HFF-Myc (cell line): Measurements from ENCODE around the gene SPTBN4.

ENCODE experiments used
- DNase-seq: peaks from one replicate; pipeline ENCODE4 v3.0.0-alpha.2; 2011; ENCODE audit warnings: low read depth; ENCODE audit errors: extremely low read depth
- H3K4me3 ChIP-seq: replicated peaks from 2 replicates; pipeline ENCODE4 v1.5.1; 2011; ENCODE audit warnings: low read depth, mild to moderate bottlenecking, control low read depth, low read length
- CTCF ChIP-seq: IDR thresholded peaks from 2 replicates; pipeline ENCODE4 v1.5.1; 2012; ENCODE audit warnings: mild to moderate bottlenecking, low read depth, low read length, control low read depth; ENCODE audit errors: missing control alignments

Gene SPTBN4

GRCh38 chr19:40466985-40467734, at the start of gene SPTBN4:
Gene SPTBN4, plus strand, starts transcription at chr19:40467001. Its CDS starts 5,621 bp downstream, at chr19:40472622.
- DNase-seq = no peak
- TF ChIP-seq CTCF = no peak
- peak within 1 kb of the TSS; percentile 61 for H3K4me3 ChIP-seq

- no peak for TF ChIP-seq CTCF
- H3K4me3 ChIP-seq = no peak overlapping the region
- no peak for DNase-seq
These were observed 49.2 kb upstream of the SPTBN4 start for GRCh38 chr19:40417643-40417981.

DNA sequence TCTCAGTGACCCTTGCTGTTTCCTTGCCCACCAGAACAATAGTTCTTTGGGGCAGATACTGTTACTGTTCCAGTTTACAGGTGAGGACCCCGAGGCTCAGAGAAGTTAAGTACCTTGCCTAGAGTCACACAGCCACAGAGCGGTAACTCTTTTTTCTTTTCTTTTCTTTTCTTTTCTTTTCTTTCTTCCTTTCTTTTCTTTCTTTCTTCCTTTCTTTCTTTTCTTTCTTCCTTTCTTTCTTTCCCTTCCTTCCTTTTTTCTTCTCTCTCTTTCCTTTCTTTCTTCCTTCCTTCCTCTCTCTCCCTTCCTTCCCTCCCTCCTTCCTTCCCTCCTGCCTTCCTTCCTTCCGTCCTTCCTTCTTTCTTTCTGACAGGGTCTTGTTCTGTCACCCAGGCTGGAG, 48.8 kb upstream of the SPTBN4 start:
- no peak overlapping the region for H3K4me3 ChIP-seq

GRCh38 chr19:40419066-40419612, 47.7 kb upstream of the SPTBN4 start:
- no peak overlapping the region for H3K4me3 ChIP-seq
- no peak for DNase-seq
- TF ChIP-seq CTCF = no peak

More for the DNA sequence above, 48.8 kb upstream of the SPTBN4 start:
- no peak for TF ChIP-seq CTCF
- no peak for DNase-seq

- no peak for DNase-seq
- no peak overlapping the region for H3K4me3 ChIP-seq
- no peak for TF ChIP-seq CTCF
These were observed 47.0 kb upstream of the SPTBN4 start for GRCh38 chr19:40419780-40420179.

- TF ChIP-seq CTCF = no peak
- no peak for DNase-seq
- H3K4me3 ChIP-seq = peak overlapping the region; percentile 55
These were observed 46.4 kb upstream of the SPTBN4 start for GRCh38 chr19:40420451-40420765.
